GM12878 (cell line): ENCODE measurements around the gene FLOT1.

ENCODE experiments used
- CTCF ChIP-seq, 3 experiments: IDR thresholded peaks in 2 of 3; conservative IDR thresholded peaks in 1 of 3; 2 replicates each; pipeline ENCODE4 v1.5.1; 2011; ENCODE audit warnings: low read depth in 3 of 3, low read length in 3 of 3, mild to moderate bottlenecking in 3 of 3, control low read depth in 2 of 3, moderate library complexity in 2 of 3, inconsistent platforms in 1 of 3, mixed read lengths in 1 of 3; ENCODE audit not compliant: control insufficient read depth in 2 of 3, insufficient read depth in 1 of 3; ENCODE audit errors: extremely low read depth in 1 of 3
- GABPA ChIP-seq: IDR thresholded peaks from 2 replicates; pipeline ENCODE4 v1.6.1; 2014; ENCODE audit warnings: antibody characterized with exemption, low read depth, mild to moderate bottlenecking, inconsistent platforms
- TF ChIP-seq, protein P1 (sequence below): fragments of 450-650 bp; IDR thresholded peaks from 2 replicates; pipeline ENCODE4 v1.6.1; 2017; ENCODE audit warnings: antibody characterized with exemption, mild to moderate bottlenecking, moderate library complexity

DNA sequence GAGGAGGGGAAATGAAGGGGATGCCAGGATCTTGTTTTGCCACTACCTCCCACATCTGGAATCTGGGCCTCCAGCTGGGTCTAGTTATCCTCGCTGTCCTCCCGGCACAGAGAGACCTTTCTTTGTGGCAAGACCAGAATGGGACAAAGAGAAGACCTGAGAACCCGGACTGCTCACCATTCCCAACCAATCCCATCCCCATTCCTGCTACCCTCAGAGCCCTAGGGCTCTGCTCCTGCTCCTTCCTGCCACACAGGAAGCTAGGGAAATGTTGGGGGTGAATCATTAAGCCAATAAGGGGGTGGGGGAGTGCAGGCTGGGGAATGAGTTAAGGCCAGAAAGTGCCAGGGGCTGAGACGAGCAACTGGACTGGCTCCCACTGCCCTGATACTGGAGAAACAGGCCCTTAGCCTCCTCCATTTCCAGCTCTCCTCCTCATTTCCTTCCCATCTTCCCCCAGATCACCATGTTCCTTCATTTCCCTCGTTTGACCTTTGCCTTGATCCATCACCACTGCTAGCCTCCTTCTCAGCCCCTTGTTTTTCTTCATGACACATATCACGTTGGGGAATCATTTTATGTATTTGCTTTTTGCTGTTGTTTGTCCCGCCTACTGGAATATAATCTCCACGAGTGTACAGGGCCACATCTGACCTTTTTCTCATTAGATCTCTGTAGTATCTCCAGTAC lies 6.5 kb upstream of the FLOT1 start:
- TF ChIP-seq, protein P1, sequence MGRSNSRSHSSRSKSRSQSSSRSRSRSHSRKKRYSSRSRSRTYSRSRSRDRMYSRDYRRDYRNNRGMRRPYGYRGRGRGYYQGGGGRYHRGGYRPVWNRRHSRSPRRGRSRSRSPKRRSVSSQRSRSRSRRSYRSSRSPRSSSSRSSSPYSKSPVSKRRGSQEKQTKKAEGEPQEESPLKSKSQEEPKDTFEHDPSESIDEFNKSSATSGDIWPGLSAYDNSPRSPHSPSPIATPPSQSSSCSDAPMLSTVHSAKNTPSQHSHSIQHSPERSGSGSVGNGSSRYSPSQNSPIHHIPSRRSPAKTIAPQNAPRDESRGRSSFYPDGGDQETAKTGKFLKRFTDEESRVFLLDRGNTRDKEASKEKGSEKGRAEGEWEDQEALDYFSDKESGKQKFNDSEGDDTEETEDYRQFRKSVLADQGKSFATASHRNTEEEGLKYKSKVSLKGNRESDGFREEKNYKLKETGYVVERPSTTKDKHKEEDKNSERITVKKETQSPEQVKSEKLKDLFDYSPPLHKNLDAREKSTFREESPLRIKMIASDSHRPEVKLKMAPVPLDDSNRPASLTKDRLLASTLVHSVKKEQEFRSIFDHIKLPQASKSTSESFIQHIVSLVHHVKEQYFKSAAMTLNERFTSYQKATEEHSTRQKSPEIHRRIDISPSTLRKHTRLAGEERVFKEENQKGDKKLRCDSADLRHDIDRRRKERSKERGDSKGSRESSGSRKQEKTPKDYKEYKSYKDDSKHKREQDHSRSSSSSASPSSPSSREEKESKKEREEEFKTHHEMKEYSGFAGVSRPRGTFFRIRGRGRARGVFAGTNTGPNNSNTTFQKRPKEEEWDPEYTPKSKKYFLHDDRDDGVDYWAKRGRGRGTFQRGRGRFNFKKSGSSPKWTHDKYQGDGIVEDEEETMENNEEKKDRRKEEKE, result no peak
- TF ChIP-seq CTCF (IDR thresholded peaks at IDR 0.05 in 2 of 3, conservative IDR thresholded peaks at IDR 0.05 in 1 of 3; ENCODE audit: control insufficient read depth in 2 of 3, extremely low read depth in 1 of 3, insufficient read depth in 1 of 3, low read depth in 3 of 3, low read length in 3 of 3), result no peak
- no peak for TF ChIP-seq GABPA
